DOHH2 (cell line): ENCODE data around the gene SYNJ2BP.

ENCODE experiments used
- H3F3A ChIP-seq: fragments of 200-600 bp; sonication (generic), shearing (Covaris generic); 2 replicates; pipeline ENCODE4 v1.6.0; 2016; ENCODE audit warnings: antibody characterized with exemption, mild to moderate bottlenecking; ENCODE audit not compliant: control insufficient read depth, insufficient read depth
- H3K27ac ChIP-seq: fragments of 200-600 bp; sonication (generic); 2 replicates; pipeline ENCODE4 v1.5.1; 2014; ENCODE audit warnings: low read depth, mild to moderate bottlenecking, low read length, moderate library complexity
- H3K27me3 ChIP-seq: fragments of 200-600 bp; sonication (generic); 2 replicates; pipeline ENCODE4 v1.6.1; 2014; ENCODE audit warnings: mild to moderate bottlenecking, low read length, mixed read lengths; ENCODE audit not compliant: control insufficient read depth
- H3K36me3 ChIP-seq: fragments of 200-600 bp; sonication (generic); 2 replicates; pipeline ENCODE4 v1.6.1; 2014; ENCODE audit warnings: mild to moderate bottlenecking, low read length, moderate library complexity, mixed read lengths; ENCODE audit not compliant: control insufficient read depth
- H3K4me1 ChIP-seq: fragments of 200-600 bp; sonication (generic); 2 replicates; pipeline ENCODE4 v1.6.1; 2014; ENCODE audit warnings: mild to moderate bottlenecking, low read length, mixed read lengths; ENCODE audit not compliant: control insufficient read depth
- H3K4me2 ChIP-seq: fragments of 200-600 bp; sonication (generic); 2 replicates; pipeline ENCODE4 v1.6.0; 2014; ENCODE audit warnings: mild to moderate bottlenecking, low read length, moderate library complexity
- H3K4me3 ChIP-seq: fragments of 200-600 bp; sonication (generic); 2 replicates; pipeline ENCODE4 v1.5.1; 2014; ENCODE audit warnings: mild to moderate bottlenecking, low read length, mixed read lengths
- H3K79me2 ChIP-seq: fragments of 200-600 bp; sonication (generic); 2 replicates; pipeline ENCODE4 v1.6.1; 2014; ENCODE audit warnings: mild to moderate bottlenecking, low read length, mixed read lengths; ENCODE audit not compliant: control insufficient read depth
- H3K9me2 ChIP-seq: fragments of 200-600 bp; sonication (generic); replicated peaks from 2 replicates; pipeline ENCODE4 v1.6.1; 2014; ENCODE audit warnings: mild to moderate bottlenecking, low read length, mixed read lengths; ENCODE audit not compliant: control insufficient read depth
- H3K9me3 ChIP-seq: fragments of 200-600 bp; sonication (generic); 2 replicates; pipeline ENCODE4 v1.6.1; 2014; ENCODE audit warnings: antibody characterized with exemption, low read length, mixed read lengths; ENCODE audit not compliant: control insufficient read depth, insufficient read depth
- H4K20me1 ChIP-seq: fragments of 200-600 bp; sonication (generic); 2 replicates; pipeline ENCODE4 v1.6.0; 2014; ENCODE audit warnings: low read depth, mild to moderate bottlenecking, antibody characterized with exemption, low read length, moderate library complexity; ENCODE audit not compliant: control insufficient read depth, insufficient read depth
- EZH2phosphoT487 ChIP-seq: fragments of 200-600 bp; sonication (generic); IDR thresholded peaks from 2 replicates; pipeline ENCODE4 v1.6.1; 2017; ENCODE audit warnings: borderline replicate concordance, mild to moderate bottlenecking, antibody characterized with exemption, low read length, moderate library complexity, mixed read lengths
- TF ChIP-seq, protein P1 (sequence below): fragments of 200-600 bp; sonication (generic); IDR thresholded peaks from one replicate; pipeline ENCODE4 v1.5.1; 2014; ENCODE audit warnings: antibody characterized with exemption, mild to moderate bottlenecking, low read depth, low read length; ENCODE audit not compliant: poor library complexity, severe bottlenecking

Gene SYNJ2BP

DNA sequence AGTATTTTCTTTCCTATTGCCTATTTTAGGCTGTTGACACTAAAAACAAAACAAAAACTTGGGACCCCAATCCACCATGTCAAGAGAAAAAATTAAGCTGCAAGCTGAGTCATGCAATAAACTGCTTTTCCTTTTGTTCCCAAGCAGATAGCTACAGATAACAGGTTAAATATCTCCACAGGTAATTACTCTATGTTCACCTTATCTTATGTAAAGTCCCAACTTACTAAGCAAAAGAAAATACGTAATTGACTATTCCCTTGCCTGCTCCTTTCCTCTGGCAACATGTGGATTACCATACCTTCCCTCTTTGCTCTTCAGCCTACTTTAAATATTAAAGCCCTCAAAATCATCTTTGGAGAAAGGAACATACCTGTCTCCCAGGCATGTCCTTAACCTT lies 38.2 kb downstream of the SYNJ2BP start:
- Histone ChIP-seq H3K4me3 (no peak overlapping the region), H3K27me3 (no peaks in the 10 kb centered on the region), H4K20me1 (no peaks in the 10 kb centered on the region), H3K4me1 (no peaks in the 10 kb centered on the region), H3K79me2 (no peaks in the 10 kb centered on the region), H3K4me2 (no peak overlapping the region), H3K27ac (no peak overlapping the region), H3K9me3 (no peaks in the 10 kb centered on the region), H3K9me2 (no peaks in the 10 kb centered on the region), H3F3A (no peaks in the 10 kb centered on the region), H3K36me3 (no peaks in the 10 kb centered on the region)
- TF ChIP-seq, protein P1, sequence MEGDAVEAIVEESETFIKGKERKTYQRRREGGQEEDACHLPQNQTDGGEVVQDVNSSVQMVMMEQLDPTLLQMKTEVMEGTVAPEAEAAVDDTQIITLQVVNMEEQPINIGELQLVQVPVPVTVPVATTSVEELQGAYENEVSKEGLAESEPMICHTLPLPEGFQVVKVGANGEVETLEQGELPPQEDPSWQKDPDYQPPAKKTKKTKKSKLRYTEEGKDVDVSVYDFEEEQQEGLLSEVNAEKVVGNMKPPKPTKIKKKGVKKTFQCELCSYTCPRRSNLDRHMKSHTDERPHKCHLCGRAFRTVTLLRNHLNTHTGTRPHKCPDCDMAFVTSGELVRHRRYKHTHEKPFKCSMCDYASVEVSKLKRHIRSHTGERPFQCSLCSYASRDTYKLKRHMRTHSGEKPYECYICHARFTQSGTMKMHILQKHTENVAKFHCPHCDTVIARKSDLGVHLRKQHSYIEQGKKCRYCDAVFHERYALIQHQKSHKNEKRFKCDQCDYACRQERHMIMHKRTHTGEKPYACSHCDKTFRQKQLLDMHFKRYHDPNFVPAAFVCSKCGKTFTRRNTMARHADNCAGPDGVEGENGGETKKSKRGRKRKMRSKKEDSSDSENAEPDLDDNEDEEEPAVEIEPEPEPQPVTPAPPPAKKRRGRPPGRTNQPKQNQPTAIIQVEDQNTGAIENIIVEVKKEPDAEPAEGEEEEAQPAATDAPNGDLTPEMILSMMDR = no peak
- no peak for TF ChIP-seq EZH2phosphoT487
